ENCODE data around the gene LRRC37A.
"Not testable (repeated sequence)": the region's sequence is repeated elsewhere in the genome, so short reads cannot be mapped to it uniquely, and the experiment has no call there.

LRRC37A gene

GRCh38 chr17:46290906-46291546 is 3.9 kb upstream of the LRRC37A start:
- not testable (repeated sequence) for DNase-seq

- DNase-seq: not testable (repeated sequence)
Measured at GRCh38 chr17:46291618-46292017, 3.3 kb upstream of the LRRC37A start.

DNA sequence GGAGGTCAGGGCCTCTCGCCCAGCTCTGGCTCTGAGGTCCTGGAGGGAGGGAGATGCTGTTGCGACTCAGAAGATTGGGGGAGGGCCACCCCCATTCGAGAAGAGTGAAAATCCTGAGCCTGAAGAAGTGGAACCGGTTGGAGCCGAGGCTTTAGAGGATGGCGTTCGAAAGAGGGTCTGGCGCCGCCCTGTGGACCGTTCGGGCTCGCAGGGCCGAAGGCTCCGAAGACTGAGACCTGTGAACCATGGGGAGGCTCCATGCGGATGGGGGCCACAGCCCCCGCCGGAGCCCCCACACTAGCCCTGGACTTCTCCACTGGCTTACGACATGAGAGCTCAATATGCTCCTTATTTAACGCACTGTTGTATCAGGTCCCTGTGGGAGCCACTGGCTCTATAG is 46.3 kb downstream of the LRRC37A start:
- not testable (repeated sequence) for DNase-seq

DNA sequence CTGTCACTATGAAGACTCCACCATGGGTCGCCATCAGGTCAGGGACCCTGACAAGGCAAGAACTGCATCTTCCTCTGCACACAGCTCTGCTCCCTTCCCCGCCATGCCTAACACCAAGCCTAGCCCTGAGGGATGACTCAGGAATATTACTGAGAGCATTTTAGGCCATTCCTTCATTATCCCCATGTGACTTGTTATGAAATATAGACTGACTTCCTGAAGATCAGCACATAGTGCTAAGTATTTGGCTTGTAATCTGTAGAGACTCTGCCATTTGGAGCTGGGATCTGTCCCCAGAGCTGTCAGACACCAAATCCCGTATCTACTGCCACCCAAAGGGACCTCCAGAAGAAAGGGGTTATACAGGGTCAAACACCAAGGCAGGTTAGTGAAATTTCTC is 47.2 kb downstream of the LRRC37A start:
- DNase-seq: not testable (repeated sequence)

DNA sequence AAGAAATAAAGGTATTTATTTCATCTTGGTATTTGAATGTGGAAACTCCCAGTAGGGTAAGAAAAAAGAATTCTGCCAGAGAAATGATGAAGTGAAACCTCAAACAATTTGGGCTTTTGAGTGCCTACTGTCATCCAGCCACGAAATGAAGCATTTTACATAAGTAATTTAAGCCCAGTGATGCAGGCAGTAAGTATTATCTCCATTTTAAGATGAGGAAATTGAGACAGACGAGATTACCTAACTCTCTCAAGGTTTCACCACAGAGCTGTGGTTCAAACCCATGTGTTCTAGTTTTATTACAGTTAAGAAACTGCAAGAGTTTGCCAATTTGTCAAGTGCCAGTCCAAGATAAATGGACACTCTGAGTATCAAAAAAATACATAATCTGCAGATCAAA is 53.4 kb downstream of the LRRC37A start:
- not testable (repeated sequence) for DNase-seq

- DNase-seq: not testable (repeated sequence)
Measured at GRCh38 chr17:46349060-46349459, 54.1 kb downstream of the LRRC37A start.

DNA sequence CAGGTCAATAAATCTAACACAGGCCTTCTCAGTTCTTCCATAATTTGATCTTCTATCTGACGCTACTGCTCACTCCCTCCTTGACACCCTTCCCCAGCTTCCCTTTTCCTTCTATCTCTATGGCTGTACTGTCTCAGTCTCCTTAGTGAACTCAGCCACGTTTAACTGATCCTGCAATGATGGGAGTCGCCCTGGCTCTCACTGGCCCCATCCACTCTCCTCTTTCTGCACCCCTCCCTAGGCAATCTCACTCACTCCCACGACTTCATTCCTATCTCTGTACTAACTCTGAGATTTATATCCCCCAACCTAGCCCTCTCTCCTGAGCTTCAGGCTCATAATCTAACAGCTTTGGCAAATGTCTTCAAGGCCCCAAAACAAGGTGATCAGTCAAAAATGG is 58.9 kb downstream of the LRRC37A start:
- not testable (repeated sequence) for DNase-seq

GRCh38 chr17:46361145-46361735 is 66.3 kb downstream of the LRRC37A start:
- DNase-seq: not testable (repeated sequence)

DNA sequence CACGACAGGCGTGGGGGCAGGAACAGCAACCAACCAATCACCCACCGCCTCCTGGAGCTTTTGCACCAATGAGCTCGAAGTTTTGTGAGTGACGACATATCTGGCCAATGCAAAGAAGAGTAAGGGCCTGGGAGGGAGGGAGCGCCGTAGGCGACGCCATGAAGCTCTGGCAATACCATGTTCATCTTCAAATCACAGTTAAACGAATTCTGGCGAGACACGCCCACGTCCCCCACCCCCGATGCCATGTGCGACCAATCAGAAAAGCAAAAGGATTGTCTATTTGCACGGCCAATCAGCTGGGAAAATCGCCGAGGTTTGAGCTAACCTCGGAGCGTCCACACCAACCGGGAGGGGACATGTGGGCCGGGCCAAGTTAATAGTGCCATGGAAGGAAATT is 66.8 kb downstream of the LRRC37A start, which contains the start of gene ARL17B:
ARL17B (minus strand) TSS at position 12 of the 400 bp plus-strand sequence. CDS start 3,369 bp downstream, outside the sequence.
- DNase-seq: not testable (repeated sequence)

GRCh38 chr17:46367520-46367919 is 72.6 kb downstream of the LRRC37A start:
- DNase-seq: not testable (repeated sequence)

DNA sequence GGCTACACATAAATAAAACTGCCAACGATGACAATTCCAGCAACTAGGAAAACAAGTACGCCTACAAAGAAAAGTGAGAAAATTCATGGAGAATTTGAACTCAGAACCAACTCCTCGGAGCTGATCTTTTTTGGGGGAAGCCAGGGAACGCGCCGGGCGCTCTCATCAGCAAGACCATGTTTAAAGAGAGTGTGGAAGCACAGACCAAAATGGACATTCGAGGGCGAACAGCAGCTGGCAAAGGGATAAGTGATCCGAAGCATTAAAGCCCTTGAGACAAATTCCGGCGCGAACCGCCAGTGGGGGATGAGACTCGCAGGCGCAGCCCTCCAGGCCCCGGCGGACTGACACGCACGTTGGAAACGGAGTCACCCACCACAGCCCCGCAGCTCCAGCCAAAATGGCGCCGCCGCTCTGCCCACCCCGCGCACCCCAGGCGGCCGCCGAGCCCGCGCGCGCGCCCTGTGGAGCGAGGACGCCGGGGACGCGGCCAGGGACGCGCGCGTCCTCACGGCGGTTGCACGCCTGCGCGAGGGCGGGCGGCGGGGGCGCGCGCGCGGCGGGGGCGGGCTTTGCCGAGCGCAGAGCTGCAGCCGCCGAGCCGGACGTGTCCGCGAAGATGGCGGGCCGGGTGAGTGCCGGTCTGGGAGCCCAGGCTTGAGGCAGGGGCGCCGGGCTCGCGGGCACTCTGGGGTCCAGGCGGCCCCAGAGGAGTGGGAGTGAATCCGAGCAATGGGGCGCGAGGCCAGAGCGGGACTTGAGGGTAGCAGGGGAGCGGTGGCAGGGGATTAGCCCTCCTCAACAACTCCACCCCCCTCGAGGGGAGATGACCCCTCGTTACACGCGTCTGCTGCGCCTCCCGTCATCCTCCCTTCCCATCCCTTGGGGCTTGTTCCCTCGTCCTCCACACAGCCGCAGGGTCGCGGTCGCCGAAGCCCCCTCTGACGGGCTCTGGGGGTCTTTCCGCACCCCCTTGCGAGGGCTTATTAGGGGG is 77.6 kb downstream of the LRRC37A start:
- DNase-seq: not testable (repeated sequence)

DNA sequence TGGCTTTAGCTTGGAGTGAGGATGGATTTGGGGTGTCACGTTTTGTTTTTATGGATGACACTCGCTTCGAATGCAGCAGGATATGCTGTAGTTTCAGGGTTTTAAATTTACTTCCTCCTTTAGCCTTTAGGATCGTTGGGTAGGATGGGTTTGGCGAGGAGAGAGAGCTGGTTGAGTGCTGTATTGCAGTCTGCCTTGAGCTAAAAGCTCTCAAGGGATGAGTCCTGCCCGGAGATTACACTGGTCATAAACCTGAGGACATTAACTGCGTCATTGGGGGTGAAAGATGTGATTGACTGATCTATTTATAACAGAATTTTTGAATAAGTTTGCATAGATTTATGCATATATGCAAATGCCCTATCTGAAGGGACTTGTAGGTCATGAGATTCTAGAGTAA is 78.5 kb downstream of the LRRC37A start:
- not testable (repeated sequence) for DNase-seq

DNA sequence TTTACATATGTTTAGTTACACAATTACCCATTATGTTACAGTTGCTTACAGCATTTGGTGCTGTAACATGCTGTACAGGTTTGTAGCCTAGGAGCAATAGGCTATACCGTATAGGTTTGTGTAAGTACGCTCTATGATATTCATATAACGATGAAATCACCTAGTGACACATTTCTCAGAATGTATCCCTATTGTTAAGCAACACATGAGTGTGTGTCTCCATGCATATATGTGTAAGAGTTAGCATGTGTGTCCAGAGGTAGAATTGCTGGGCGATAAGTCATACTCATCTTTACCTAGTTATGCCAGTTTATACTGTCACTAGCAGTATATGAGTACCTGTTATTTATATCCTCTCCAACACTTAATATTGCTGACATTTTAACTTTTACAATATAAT is 88.2 kb downstream of the LRRC37A start:
- DNase-seq: not testable (repeated sequence)

- DNase-seq: not testable (repeated sequence)
Measured at GRCh38 chr17:46385491-46385890, 90.6 kb downstream of the LRRC37A start.

Measured in NCI-H446 treated with DMSO at 0.1 percent for 48 hours (cell line).